ENCODE results near the gene IZUMO1. TPM values are rescaled to one million over a fixed set of nuclear protein-coding genes. Genes with fewer than 3 reads are reported as not detected.

IZUMO1 gene
- total and polyA plus RNA-seq, 2 donors (not counting 3 experiments of a cell fraction or from before 2014, with no cell fraction given): 0.18 to 1.2 TPM

DNA sequence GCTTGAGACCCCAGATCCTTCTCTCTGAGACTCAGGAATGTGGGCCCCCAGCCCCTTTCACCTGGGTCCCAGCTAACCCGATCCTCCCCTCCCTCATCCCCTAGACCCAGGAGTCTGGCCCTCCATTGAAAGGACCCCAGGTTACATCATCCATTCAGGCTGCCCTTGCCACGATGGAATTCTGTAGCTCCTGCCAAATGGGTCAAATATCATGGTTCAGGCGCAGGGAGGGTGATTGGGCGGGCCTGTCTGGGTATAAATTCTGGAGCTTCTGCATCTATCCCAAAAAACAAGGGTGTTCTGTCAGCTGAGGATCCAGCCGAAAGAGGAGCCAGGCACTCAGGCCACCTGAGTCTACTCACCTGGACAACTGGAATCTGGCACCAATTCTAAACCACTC lies 9.1 kb upstream of the IZUMO1 start:
- no peak overlapping the region for H3K4me2 ChIP-seq (ENCODE audit: insufficient read depth, low read length)
- dilution Hi-C loops (cut with MboI; ENCODE audit: extremely low pct_ligation_motif_present, low sequenced_read_pairs): no loop called here
- FAIRE-seq (no peak), DNase-seq (ENCODE audit: low read depth, low spot score) (no peak)
- no TSS peak for BruUV-seq (replicated peaks)
- peaks cover 11% of the 10 kb centered on the region for H3K79me2 ChIP-seq (ENCODE audit: control insufficient read depth, insufficient read depth, low read length)
- intact Hi-C loops (cut with micrococcal nuclease): no loop called here
- TF ChIP-seq POLR2AphosphoS5 (IDR thresholded peaks at IDR 0.05; ENCODE audit: insufficient read depth, low read depth, low read length) (no peak), EZH2 (IDR thresholded peaks at IDR 0.05; ENCODE audit: borderline replicate concordance, low read depth, low read length, severe bottlenecking) (no peak), POLR2A (IDR thresholded peaks at IDR 0.05; ENCODE audit: low read depth, low read length) (no peak), JUN (IDR thresholded peaks at IDR 0.05; ENCODE audit: borderline replicate concordance, insufficient read depth, insufficient read length, low read depth) (no peak), MYC (IDR thresholded peaks at IDR 0.05; ENCODE audit: low read depth, low read length) (no peak), FOS (IDR thresholded peaks at IDR 0.05; ENCODE audit: borderline replicate concordance, insufficient read depth, low read length) (no peak), GATA2 (IDR thresholded peaks at IDR 0.05; ENCODE audit: insufficient read depth, insufficient read length, low read depth, low read length) (no peak)
- TF ChIP-seq, protein P1, sequence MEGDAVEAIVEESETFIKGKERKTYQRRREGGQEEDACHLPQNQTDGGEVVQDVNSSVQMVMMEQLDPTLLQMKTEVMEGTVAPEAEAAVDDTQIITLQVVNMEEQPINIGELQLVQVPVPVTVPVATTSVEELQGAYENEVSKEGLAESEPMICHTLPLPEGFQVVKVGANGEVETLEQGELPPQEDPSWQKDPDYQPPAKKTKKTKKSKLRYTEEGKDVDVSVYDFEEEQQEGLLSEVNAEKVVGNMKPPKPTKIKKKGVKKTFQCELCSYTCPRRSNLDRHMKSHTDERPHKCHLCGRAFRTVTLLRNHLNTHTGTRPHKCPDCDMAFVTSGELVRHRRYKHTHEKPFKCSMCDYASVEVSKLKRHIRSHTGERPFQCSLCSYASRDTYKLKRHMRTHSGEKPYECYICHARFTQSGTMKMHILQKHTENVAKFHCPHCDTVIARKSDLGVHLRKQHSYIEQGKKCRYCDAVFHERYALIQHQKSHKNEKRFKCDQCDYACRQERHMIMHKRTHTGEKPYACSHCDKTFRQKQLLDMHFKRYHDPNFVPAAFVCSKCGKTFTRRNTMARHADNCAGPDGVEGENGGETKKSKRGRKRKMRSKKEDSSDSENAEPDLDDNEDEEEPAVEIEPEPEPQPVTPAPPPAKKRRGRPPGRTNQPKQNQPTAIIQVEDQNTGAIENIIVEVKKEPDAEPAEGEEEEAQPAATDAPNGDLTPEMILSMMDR (IDR thresholded peaks at IDR 0.05; ENCODE audit: extremely low read depth in 1 of 2, insufficient read depth in 1 of 2, low read depth in 1 of 2, low read length in 2 of 2): no peak
- TF ChIP-seq, protein P2, sequence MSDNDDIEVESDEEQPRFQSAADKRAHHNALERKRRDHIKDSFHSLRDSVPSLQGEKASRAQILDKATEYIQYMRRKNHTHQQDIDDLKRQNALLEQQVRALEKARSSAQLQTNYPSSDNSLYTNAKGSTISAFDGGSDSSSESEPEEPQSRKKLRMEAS (IDR thresholded peaks at IDR 0.05; ENCODE audit: insufficient read depth, insufficient read length): no peak
- H3K9me3 ChIP-seq (replicated peaks; ENCODE audit: control insufficient read depth, insufficient read depth, low read length): no peaks in the 10 kb centered on the region
- ChIA-PET CTCF (no interaction called here), POLR2A (no interaction called here)
- H3K27ac ChIP-seq (ENCODE audit: insufficient read depth, low read depth, low read length): no peak overlapping the region
- no peak overlapping the region for H3K9ac ChIP-seq (replicated peaks; ENCODE audit: extremely low read depth, insufficient read depth, low read length)
- H3K4me1 ChIP-seq (ENCODE audit: control insufficient read depth, extremely low read depth, insufficient read depth, low read length): peaks cover 16% of the 10 kb centered on the region
- H3K27me3 ChIP-seq (ENCODE audit: control insufficient read depth in 2 of 2, insufficient read depth in 2 of 2, low read length in 2 of 2): no peaks in the 10 kb centered on the region
- H3K36me3 ChIP-seq (ENCODE audit: control insufficient read depth in 2 of 2, extremely low read depth in 1 of 2, insufficient read depth in 2 of 2, low read length in 2 of 2): no peaks in the 10 kb centered on the region
- H2AFZ ChIP-seq (ENCODE audit: low read depth, low read length): no peak overlapping the region
- no peak overlapping the region for H3K4me3 ChIP-seq (replicated peaks in 1 of 3; ENCODE audit: insufficient read depth in 1 of 3, low read depth in 1 of 3, low read length in 3 of 3)
- no peaks in the 10 kb centered on the region for H4K20me1 ChIP-seq (replicated peaks; ENCODE audit: control insufficient read depth, extremely low read depth, insufficient read depth, low read length)
- no peaks in the 10 kb centered on the region for H3K9me1 ChIP-seq (replicated peaks; ENCODE audit: control insufficient read depth, extremely low read depth, insufficient read depth, low read length)

All from endothelial cell of umbilical vein (primary cell).